ENCODE results near the gene ZFP3.
"Not testable (repeated sequence)": the region's sequence is repeated elsewhere in the genome, so short reads cannot be mapped to it uniquely, and the experiment has no call there.

- TF ChIP-seq EZH2 (IDR thresholded peaks at IDR 0.05; ENCODE audit: low read depth, unreplicated experiment); EZH2phosphoT487 (IDR thresholded peaks at IDR 0.05; ENCODE audit: unreplicated experiment); POLR2AphosphoS5 (IDR thresholded peaks at IDR 0.05; ENCODE audit: low read depth); REST (IDR thresholded peaks at IDR 0.05; ENCODE audit: unreplicated experiment); CTCF (conservative IDR thresholded peaks at IDR 0.05; ENCODE audit: low read depth in 2 of 2); JUNB (IDR thresholded peaks at IDR 0.05; ENCODE audit: unreplicated experiment); CREB1 (CRISPR knock-in tag; IDR thresholded peaks at IDR 0.05; ENCODE audit: low read depth); ZNF462 (CRISPR knock-in tag; IDR thresholded peaks at IDR 0.05); NANOG (IDR thresholded peaks at IDR 0.05; ENCODE audit: borderline replicate concordance); STAT1 (IDR thresholded peaks at IDR 0.05; ENCODE audit: unreplicated experiment); ZNF331 (CRISPR knock-in tag; IDR thresholded peaks at IDR 0.05; ENCODE audit: low read depth); ZNF114 (CRISPR knock-in tag; IDR thresholded peaks at IDR 0.05): not testable (repeated sequence)
These were observed 57.0 kb downstream of the ZFP3 start for GRCh38 chr17:5135131-5135712.

All from GM23338 (cell line).